Left ventricle myocardium inferior (tissue), 1 donor: ENCODE results near the gene SRPK1. TPM values are rescaled to one million over a fixed set of nuclear protein-coding genes. Genes with fewer than 3 reads are reported as not detected.

Experiments used
- DNase-seq: peaks from one replicate; pipeline ENCODE4 v3.0.0-alpha.2; 2020
- H3K27ac ChIP-seq: fragments of 200-600 bp; replicated peaks from 2 replicates; pipeline ENCODE4 v1.8.0; 2021
- H3K27me3 ChIP-seq: fragments of 200-600 bp; 2 replicates; pipeline ENCODE4 v1.8.0; 2021; ENCODE audit warnings: low read depth
- H3K36me3 ChIP-seq: fragments of 200-600 bp; 2 replicates; pipeline ENCODE4 v1.8.0; 2021
- H3K4me1 ChIP-seq: fragments of 200-600 bp; 2 replicates; pipeline ENCODE4 v1.8.0; 2021
- H3K4me3 ChIP-seq: fragments of 200-600 bp; 2 replicates; pipeline ENCODE4 v1.8.0; 2021; ENCODE audit warnings: mild to moderate bottlenecking, moderate library complexity
- H3K9me3 ChIP-seq: fragments of 200-600 bp; replicated peaks from 2 replicates; pipeline ENCODE4 v1.8.0; 2021
- intact Hi-C: fragments of 100-400 bp; cut with micrococcal nuclease; formaldehyde crosslinking; loops from one replicate; pipeline ENCODE4 v1.11.0; 2022
- total RNA-seq: library from RNA; stranded (reverse); fragmentation: NEBNext Ultra II Directional; extraction: Animal tissue kit (Norgen Biotek cat#: 25700); gene quantifications from one replicate; pipeline ENCODE4 v1.2.1, GENCODE V29; 2021
- TF ChIP-seq, protein P1 (sequence below): fragments of 200-600 bp; IDR thresholded peaks from 2 replicates; pipeline ENCODE4 v1.8.0; 2021; ENCODE audit warnings: antibody characterized with exemption, mild to moderate bottlenecking, borderline replicate concordance
- donor health status: DM: no; HTN: yes; CAD: no; lungs with severe emphysema.

SRPK1 gene
- total RNA-seq, 1 donor from 2014 or later: 18.4 TPM

DNA sequence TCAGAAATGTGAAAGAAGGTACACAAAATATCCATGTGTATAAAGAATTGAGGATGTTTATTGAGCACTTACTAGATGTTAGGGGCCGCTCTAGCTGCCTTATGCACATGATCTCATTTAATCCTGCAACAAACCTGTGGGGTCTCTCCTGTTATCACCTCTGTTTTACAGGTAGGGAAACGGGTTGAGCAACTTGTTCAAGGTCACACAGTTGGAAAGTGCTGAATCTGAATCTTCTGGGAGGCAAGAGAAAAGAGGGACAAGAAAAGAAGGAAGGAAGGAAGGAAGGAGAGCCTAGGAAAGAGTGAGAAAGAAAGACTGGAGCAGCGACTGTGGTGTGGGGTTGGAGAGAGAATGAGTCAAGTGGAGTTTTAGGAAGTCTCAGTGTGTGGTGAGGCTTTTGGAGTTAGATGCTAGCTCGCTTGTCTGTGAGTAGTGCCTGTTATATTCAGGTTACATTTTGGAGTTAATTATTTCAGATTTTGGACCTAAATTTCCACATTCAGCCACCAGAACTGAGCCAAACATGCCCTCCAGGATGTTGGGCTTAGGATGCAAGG, 132.4 kb downstream of the SRPK1 start:
- Histone ChIP-seq H3K36me3 (no peaks in the 10 kb centered on the region), H3K9me3 (no peaks in the 10 kb centered on the region), H3K4me3 (no peak overlapping the region), H3K27ac (no peak overlapping the region), H3K4me1 (no peaks in the 10 kb centered on the region), H3K27me3 (peaks cover 94% of the 10 kb centered on the region)
- intact Hi-C loops: no loop called here
- TF ChIP-seq, protein P1, sequence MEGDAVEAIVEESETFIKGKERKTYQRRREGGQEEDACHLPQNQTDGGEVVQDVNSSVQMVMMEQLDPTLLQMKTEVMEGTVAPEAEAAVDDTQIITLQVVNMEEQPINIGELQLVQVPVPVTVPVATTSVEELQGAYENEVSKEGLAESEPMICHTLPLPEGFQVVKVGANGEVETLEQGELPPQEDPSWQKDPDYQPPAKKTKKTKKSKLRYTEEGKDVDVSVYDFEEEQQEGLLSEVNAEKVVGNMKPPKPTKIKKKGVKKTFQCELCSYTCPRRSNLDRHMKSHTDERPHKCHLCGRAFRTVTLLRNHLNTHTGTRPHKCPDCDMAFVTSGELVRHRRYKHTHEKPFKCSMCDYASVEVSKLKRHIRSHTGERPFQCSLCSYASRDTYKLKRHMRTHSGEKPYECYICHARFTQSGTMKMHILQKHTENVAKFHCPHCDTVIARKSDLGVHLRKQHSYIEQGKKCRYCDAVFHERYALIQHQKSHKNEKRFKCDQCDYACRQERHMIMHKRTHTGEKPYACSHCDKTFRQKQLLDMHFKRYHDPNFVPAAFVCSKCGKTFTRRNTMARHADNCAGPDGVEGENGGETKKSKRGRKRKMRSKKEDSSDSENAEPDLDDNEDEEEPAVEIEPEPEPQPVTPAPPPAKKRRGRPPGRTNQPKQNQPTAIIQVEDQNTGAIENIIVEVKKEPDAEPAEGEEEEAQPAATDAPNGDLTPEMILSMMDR: no peak
- DNase-seq: no peak

DNA sequence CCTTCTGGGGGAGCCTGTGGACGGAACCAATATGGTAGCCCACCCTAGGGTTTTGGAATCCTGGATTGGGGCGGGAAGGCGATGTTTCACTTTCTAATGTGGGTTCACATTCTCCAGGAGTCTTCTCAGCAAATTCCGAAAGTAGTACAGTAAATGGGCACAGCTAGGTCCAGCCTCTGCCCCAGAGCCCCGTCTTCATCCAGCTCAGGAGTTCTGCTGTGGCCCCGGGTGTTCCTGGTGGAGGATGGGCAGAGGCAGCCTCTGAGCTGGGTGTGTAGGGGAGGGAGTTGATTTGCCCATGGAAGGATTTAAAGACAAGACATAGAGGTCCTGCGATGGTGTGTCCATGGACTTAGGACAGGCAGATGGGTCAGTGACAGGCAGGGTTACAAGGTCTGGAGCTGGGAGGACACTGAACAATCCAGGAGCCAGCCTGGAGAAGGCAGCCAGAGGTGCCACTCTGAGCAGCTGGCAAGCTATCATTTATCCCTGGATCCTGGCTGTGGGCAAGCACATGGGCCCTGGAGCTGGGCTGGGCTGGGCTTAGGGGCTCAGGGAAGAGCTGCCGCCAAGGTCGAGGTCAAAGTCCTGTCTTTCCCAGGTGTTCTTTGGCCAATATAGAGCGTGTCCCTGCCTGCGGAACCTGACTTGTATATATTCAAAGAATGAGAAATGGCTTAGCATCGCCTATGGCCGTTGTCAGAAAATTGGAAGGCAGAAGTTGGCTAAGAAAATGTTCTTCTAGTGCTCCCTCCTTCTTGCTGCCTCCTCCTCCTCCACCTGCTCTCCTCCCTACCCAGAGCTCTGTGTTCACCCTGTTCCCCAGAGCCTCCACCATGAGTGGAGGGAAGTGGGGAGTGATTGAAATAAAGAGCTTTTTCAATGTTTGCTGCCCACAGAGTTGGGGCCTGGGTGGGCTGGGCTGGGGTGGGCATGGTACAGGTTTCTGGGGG, 133.4 kb downstream of the SRPK1 start:
- DNase-seq: no peak
- H3K4me1 ChIP-seq: no peaks in the 10 kb centered on the region
- no peaks in the 10 kb centered on the region for H3K36me3 ChIP-seq
- H3K27ac ChIP-seq: no peak overlapping the region
- intact Hi-C loops: no loop called here
- peaks cover 99% of the 10 kb centered on the region for H3K27me3 ChIP-seq
- no peaks in the 10 kb centered on the region for H3K9me3 ChIP-seq
- H3K4me3 ChIP-seq: no peak overlapping the region
- TF ChIP-seq, protein P1: no peak

DNA sequence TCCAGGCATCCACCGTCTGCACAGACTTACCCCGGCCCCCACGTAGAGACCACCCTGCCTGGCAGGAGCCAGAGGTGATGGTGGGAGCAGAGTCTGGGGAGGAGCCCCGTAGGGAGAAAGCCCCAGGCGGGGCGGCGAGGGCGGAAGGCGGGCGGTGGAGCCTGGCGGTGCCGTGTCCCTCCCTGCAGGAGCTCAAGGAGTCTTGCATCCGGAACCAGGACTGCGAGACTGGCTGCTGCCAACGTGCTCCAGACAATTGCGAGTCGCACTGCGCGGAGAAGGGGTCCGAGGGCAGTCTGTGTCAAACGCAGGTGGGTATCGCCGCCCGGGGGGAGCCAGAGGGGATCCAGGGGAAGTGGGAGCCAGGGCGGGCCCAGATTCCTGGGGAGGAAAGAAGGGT, 134.1 kb downstream of the SRPK1 start:
- Histone ChIP-seq H3K36me3 (no peaks in the 10 kb centered on the region), H3K27me3 (peaks cover 99% of the 10 kb centered on the region), H3K4me1 (no peaks in the 10 kb centered on the region), H3K27ac (no peak overlapping the region), H3K4me3 (no peak overlapping the region), H3K9me3 (no peaks in the 10 kb centered on the region)
- TF ChIP-seq, protein P1: no peak
- DNase-seq: no peak
- intact Hi-C loops: no loop called here

DNA sequence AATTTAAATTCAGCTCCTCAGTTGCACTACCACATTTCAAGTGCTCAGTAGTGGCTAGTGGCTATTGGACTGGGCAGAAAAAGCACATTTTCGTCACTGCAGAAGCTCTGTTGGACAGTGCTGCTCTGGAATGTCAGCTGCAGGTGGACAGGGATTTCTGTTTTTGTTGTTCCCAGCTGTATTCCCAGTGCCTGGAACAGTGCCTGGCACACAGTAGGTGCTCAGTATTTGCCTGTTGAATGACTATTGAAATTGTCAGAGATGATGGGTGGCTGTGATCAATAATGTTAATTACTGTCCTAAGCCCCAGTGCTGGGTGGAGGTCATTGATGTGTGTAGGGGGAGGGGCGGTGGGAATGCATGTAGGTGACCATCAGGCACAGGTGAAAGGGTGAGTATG, 134.6 kb downstream of the SRPK1 start:
- Histone ChIP-seq H3K4me3 (no peak overlapping the region), H3K9me3 (no peaks in the 10 kb centered on the region), H3K4me1 (no peaks in the 10 kb centered on the region), H3K27ac (no peak overlapping the region), H3K27me3 (peaks cover 99% of the 10 kb centered on the region), H3K36me3 (no peaks in the 10 kb centered on the region)
- no peak for DNase-seq
- TF ChIP-seq, protein P1: no peak
- intact Hi-C loops: no loop called here

DNA sequence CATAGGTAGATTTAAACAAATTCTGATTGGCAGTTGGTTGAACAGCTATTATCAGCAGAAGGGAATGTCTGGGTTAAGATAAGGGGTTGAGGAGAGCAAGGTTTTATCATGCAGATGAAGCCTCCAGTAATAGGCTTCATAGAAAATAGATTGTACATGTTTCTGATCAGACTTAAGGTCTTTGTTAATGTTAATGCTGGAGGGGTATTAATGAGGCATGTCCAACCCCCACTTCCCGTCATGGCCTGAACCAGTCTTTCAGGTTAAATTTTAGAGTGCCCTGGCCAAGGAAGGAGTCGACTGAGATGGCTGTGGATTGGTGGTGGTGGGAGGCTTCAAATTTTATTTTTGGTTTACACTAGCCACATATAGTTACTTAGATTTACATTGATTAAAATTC, 136.7 kb downstream of the SRPK1 start:
- no peaks in the 10 kb centered on the region for H3K4me1 ChIP-seq

More for the DNA sequence above, 136.7 kb downstream of the SRPK1 start:
- intact Hi-C loops: no loop called here
- H3K9me3 ChIP-seq: no peaks in the 10 kb centered on the region
- no peak for DNase-seq
- no peak overlapping the region for H3K4me3 ChIP-seq
- TF ChIP-seq, protein P1: no peak
- H3K27me3 ChIP-seq: peaks cover 97% of the 10 kb centered on the region
- H3K27ac ChIP-seq: no peak overlapping the region
- H3K36me3 ChIP-seq: no peaks in the 10 kb centered on the region

Other genes starting within 250 kb of the SRPK1 start
- gene FKBP5, start 232.2 kb downstream of the SRPK1 start, total RNA-seq: 101 TPM
- gene ARMC12, start 184.1 kb downstream of the SRPK1 start, total RNA-seq: not detected
- not detected for gene CLPSL2, start 144.5 kb downstream of the SRPK1 start, total RNA-seq
- gene CLPSL1, start 140.1 kb downstream of the SRPK1 start, total RNA-seq: not detected
- not detected for gene CLPS, start 123.8 kb downstream of the SRPK1 start, total RNA-seq
- gene LHFPL5, start 115.7 kb downstream of the SRPK1 start, total RNA-seq: not detected
- gene SLC26A8, start 103.5 kb upstream of the SRPK1 start, total RNA-seq: not detected
- gene MAPK14, start 106.7 kb upstream of the SRPK1 start, total RNA-seq: 24.5 TPM
- gene MAPK13, start 209.4 kb upstream of the SRPK1 start, total RNA-seq: 0.33 TPM